GM12878 (cell line): ENCODE measurements around the gene ITIH2. TPM values are rescaled to one million over a fixed set of nuclear protein-coding genes. Genes with fewer than 3 reads are reported as not detected.

Experiments
- ATAC-seq: fragments of 200-7000 bp; cut with Tn5 transposase; 3 replicates; pipeline ENCODE4 v1.9.1; 2020; ENCODE audit warnings: mild to moderate bottlenecking, moderate library complexity
- BruUV-seq: library from RNA; stranded (reverse); fragments of 400-500 nt; replicated peaks from 2 replicates; lab custom pipeline; 2021; lab: Mats Ljungman, UMichigan
- CTCF ChIA-PET: fragments of 300-600 bp; sonication (Branson Sonifier 250); formaldehyde crosslinking; extraction: SDS; loops from one replicate; lab custom pipeline; 2021; ENCODE audit warnings: inconsistent platforms; lab: Yijun Ruan, JAX
- POLR2A ChIA-PET: fragments of 350-600 bp; formaldehyde crosslinking; extraction: SDS; loops from one replicate; lab custom pipeline; 2021; ENCODE audit warnings: inconsistent platforms; lab: Charles Lee
- RAD21 ChIA-PET: fragments of 300-600 bp; sonication (Branson Sonifier 250); formaldehyde crosslinking; loops from one replicate; lab custom pipeline; 2023; ENCODE audit warnings: antibody characterized with exemption; ENCODE audit not compliant: unreplicated experiment; lab: Charles Lee
- SMC1A ChIA-PET: fragments of 300-600 bp; sonication (Branson Sonifier 250); formaldehyde crosslinking; loops from one replicate; lab custom pipeline; 2023; ENCODE audit not compliant: unreplicated experiment, uncharacterized antibody; lab: Charles Lee
- DNase-seq: peaks from one replicate; pipeline ENCODE4 v3.0.0-alpha.2; 2011; ENCODE audit warnings: low read depth, low spot score
- FAIRE-seq: peaks from 3 replicates; lab custom pipeline; 2011; peaks lifted over from hg19 to GRCh38; lab: Jason Lieb, UNC
- H2AFZ ChIP-seq: 2 replicates; pipeline ENCODE4 v1.6.0; 2011; ENCODE audit warnings: low read depth, low read length, control low read depth; ENCODE audit not compliant: control insufficient read depth
- H3K27ac ChIP-seq: 2 replicates; pipeline ENCODE4 v1.5.1; 2011; ENCODE audit warnings: control low read depth; ENCODE audit not compliant: control insufficient read depth, insufficient read depth
- H3K27me3 ChIP-seq, 2 experiments: replicated peaks in 1 of 2; 2 replicates each; pipeline versions ENCODE4 v1.6.0 to v1.6.1; 2011; ENCODE audit warnings: low read length in 1 of 2; ENCODE audit not compliant: control insufficient read depth in 2 of 2, insufficient read depth in 2 of 2
- H3K36me3 ChIP-seq, 2 experiments: 2 replicates each; pipeline ENCODE4 v1.5.1; 2011; ENCODE audit warnings: low read length in 1 of 2; ENCODE audit not compliant: control insufficient read depth in 2 of 2, insufficient read depth in 2 of 2
- H3K4me1 ChIP-seq: 2 replicates; pipeline ENCODE4 v1.6.1; 2011; ENCODE audit warnings: mild to moderate bottlenecking, low read length, moderate library complexity, mixed read lengths; ENCODE audit not compliant: control insufficient read depth, insufficient read depth
- H3K4me2 ChIP-seq: 2 replicates; pipeline ENCODE4 v1.6.0; 2011; ENCODE audit warnings: control low read depth; ENCODE audit not compliant: control insufficient read depth, insufficient read depth
- H3K4me3 ChIP-seq: fragments of 200-600 bp; sonication (generic); 2 replicates; pipeline ENCODE4 v1.5.1; 2016
- H3K79me2 ChIP-seq: 2 replicates; pipeline ENCODE4 v1.6.0; 2011; ENCODE audit warnings: low read length; ENCODE audit not compliant: control insufficient read depth, insufficient read depth
- H3K9ac ChIP-seq: 2 replicates; pipeline ENCODE4 v1.8.0; 2011; ENCODE audit warnings: low read length, control low read depth, mixed read lengths; ENCODE audit not compliant: control insufficient read depth, insufficient read depth
- H3K9me3 ChIP-seq: replicated peaks from 3 replicates; pipeline ENCODE4 v1.5.1; 2011; ENCODE audit warnings: mild to moderate bottlenecking, low read length; ENCODE audit not compliant: control insufficient read depth, insufficient read depth
- H4K20me1 ChIP-seq: 2 replicates; pipeline ENCODE4 v1.6.0; 2011; ENCODE audit not compliant: control insufficient read depth, insufficient read depth
- POLR2A ChIP-seq: IDR thresholded peaks from 2 replicates; pipeline ENCODE4 v1.6.1; 2011; ENCODE audit warnings: low read depth, mild to moderate bottlenecking, low read length
- SMC3 ChIP-seq: IDR thresholded peaks from 2 replicates; pipeline ENCODE4 v1.6.1; 2011; ENCODE audit warnings: low read length, improper control_type of control experiment, borderline replicate concordance
- SPI1 ChIP-seq: IDR thresholded peaks from 2 replicates; pipeline ENCODE4 v1.6.1; 2011; ENCODE audit warnings: low read depth, mild to moderate bottlenecking, low read length, moderate library complexity, borderline replicate concordance; ENCODE audit not compliant: insufficient read depth
- SREBF2 ChIP-seq: IDR thresholded peaks from 2 replicates; pipeline ENCODE4 v1.6.1; 2012; ENCODE audit warnings: mild to moderate bottlenecking, low read length
- ZNF592 ChIP-seq: fragments of 450-650 bp; IDR thresholded peaks from 2 replicates; pipeline ENCODE4 v1.6.1; 2017; ENCODE audit warnings: mild to moderate bottlenecking, moderate library complexity
- WGBS: methylation state at CpG from one replicate; pipeline ENCODE4 v1.1.6; 2016; ENCODE audit warnings: low lambda C conversion rate; ENCODE audit not compliant: insufficient replicate concordance, insufficient coverage; ENCODE audit errors: missing lambda C conversion rate; 5-methylcytosine and 5-hydroxymethylcytosine counted together
- in situ Hi-C: fragments of 300-500 bp; cut with MboI; formaldehyde crosslinking; loops from 9 replicates; pipeline ENCODE4 v1.14.3; 2018; ENCODE audit warnings: mixed read lengths
- intact Hi-C: fragments of 100-400 bp; cut with micrococcal nuclease; formaldehyde crosslinking; loops from one replicate; pipeline ENCODE4 v1.14.2; 2022; ENCODE audit not compliant: unreplicated experiment
- polyA plus RNA-seq, 11 experiments: library from polyadenylated mRNA; depleted of rRNA in 4 of 11; unstranded in 6 of 11; stranded (reverse) in 5 of 11; fragments of >200 nt; fragmentation: Nextera tagmentation in 4 of 11; fragmentation: Illumina TruSeq in 1 of 11; extraction: Ambion mirVana in 4 of 11; extraction: Trizol in 1 of 11; gene quantifications; 1 replicate in 1 of 11; 2 replicates in 10 of 11; pipeline versions ENCODE4 v1.2.1 to v1.2.3, GENCODE V29; 2011 to 2016; ENCODE audit warnings: inconsistent platforms in 2 of 11, missing spikeins in 2 of 11, low read depth in 1 of 11
- total RNA-seq, 4 experiments: library from RNA; depleted of rRNA in 3 of 4; stranded (reverse); fragments of >200 nt in 3 of 4; fragmentation: Illumina TruSeq in 1 of 4; extraction: Trizol in 1 of 4; gene quantifications; 2 replicates each; pipeline versions ENCODE4 v1.2.1 to v1.2.3, GENCODE V29; 2013 to 2021

The ITIH2 gene
- total and polyA plus RNA-seq, 10 of the 15 experiments (the other 5 are each of a cell fraction or from before 2014, with no cell fraction given): 0.05 to 0.72 (median 0.53) TPM; not detected in 7

GRCh38 chr10:7786430-7786829, 83.3 kb downstream of the ITIH2 start:
- ChIA-PET SMC1A (no interaction called here), RAD21 (no interaction called here), CTCF (no interaction called here), POLR2A (no interaction called here)
- no peak for FAIRE-seq
- H3K4me1 ChIP-seq: no peaks in the 10 kb centered on the region; the same call in 1 of the 2 replicates
- BruUV-seq: no TSS peak
- peaks cover 78% of the 10 kb centered on the region for H3K79me2 ChIP-seq
- DNase-seq: no peak
- peak overlapping the region; percentile 97 for H3K4me3 ChIP-seq
- intact Hi-C loops: loop anchor here (10.0 kb wide), 1 partner anchor 262 kb away; no protein-coding TSS in a partner anchor
- H3K36me3 ChIP-seq: peaks cover 1 to 4% of the 10 kb centered on the region in 2 experiments; a peak in 2 of 4 replicates
- no peak for ATAC-seq
- 64% methylated on average over 3 of the region's 3 CpGs for WGBS
- H4K20me1 ChIP-seq: no peaks in the 10 kb centered on the region; the same call in 1 of the 2 replicates
- H3K9ac ChIP-seq: no peak overlapping the region
- TF ChIP-seq POLR2A (no peak), SPI1 (peak; percentile 45; the same call in 1 of the 2 replicates), ZNF592 (no peak), SMC3 (no peak), SREBF2 (no peak)
- H3K27ac ChIP-seq: no peak overlapping the region
- no peak overlapping the region for H2AFZ ChIP-seq
- peak overlapping the region; percentile 85 for H3K4me2 ChIP-seq
- no peaks in the 10 kb centered on the region for H3K27me3 ChIP-seq
- in situ Hi-C loops: no loop called here
- no peaks in the 10 kb centered on the region for H3K9me3 ChIP-seq
